ENCODE results near the gene TMEM184B. TPM values are rescaled to one million over a fixed set of nuclear protein-coding genes. Genes with fewer than 3 reads are reported as not detected.

The TMEM184B gene
- total RNA-seq, 1 experiment from 2014 or later, result 18.6 TPM

GRCh38 chr22:38211556-38211955 is 61.3 kb downstream of the TMEM184B start:
- DNase-seq, result no peak
- Histone ChIP-seq H3K36me3 (peaks cover 53% of the 10 kb centered on the region), H3K9me3 (no peaks in the 10 kb centered on the region), H3K27me3 (no peaks in the 10 kb centered on the region), H3K4me3 (no peak overlapping the region)

- Histone ChIP-seq H3K27me3 (no peaks in the 10 kb centered on the region), H3K36me3 (peaks cover 42% of the 10 kb centered on the region), H3K4me3 (no peak overlapping the region), H3K9me3 (no peaks in the 10 kb centered on the region)
- no peak for DNase-seq
Measured at GRCh38 chr22:38208551-38208968, 64.2 kb downstream of the TMEM184B start.

DNA sequence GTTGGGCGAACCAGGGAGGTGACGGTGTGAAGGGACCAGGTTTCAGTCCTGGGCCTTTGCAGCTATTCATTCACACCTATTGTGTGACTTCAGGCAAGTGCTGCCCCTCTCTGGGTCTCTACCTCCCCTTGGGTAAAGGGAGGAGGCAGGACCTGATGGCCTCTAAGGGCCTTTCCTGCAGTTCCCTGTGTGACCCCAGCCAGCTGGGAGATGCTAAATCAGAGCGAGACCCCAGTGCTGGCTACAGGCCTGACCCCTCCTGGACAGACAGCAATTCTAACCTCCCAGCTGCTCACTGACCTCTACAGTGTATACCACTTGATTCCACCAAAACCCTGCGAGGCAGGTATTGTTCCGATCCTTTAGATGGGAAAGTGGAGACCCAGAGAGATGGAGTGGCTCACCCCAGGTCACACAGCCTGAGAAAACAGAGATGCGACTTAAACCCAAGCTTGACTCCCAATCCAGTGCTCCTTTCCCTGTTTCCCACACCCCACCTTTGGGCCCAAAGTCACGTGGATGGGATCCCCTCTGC is 64.8 kb downstream of the TMEM184B start:
- no peak for DNase-seq

GRCh38 chr22:38205261-38206128 is 67.3 kb downstream of the TMEM184B start:
- Histone ChIP-seq H3K4me3 (no peak overlapping the region), H3K27me3 (no peaks in the 10 kb centered on the region), H3K36me3 (peaks cover 32% of the 10 kb centered on the region), H3K9me3 (no peaks in the 10 kb centered on the region)
- DNase-seq, result peak; percentile 67

More for the DNA sequence above, 64.8 kb downstream of the TMEM184B start:
- peaks cover 42% of the 10 kb centered on the region for H3K36me3 ChIP-seq
- H3K9me3 ChIP-seq, result no peaks in the 10 kb centered on the region
- H3K27me3 ChIP-seq, result no peaks in the 10 kb centered on the region
- no peak overlapping the region for H3K4me3 ChIP-seq

DNA sequence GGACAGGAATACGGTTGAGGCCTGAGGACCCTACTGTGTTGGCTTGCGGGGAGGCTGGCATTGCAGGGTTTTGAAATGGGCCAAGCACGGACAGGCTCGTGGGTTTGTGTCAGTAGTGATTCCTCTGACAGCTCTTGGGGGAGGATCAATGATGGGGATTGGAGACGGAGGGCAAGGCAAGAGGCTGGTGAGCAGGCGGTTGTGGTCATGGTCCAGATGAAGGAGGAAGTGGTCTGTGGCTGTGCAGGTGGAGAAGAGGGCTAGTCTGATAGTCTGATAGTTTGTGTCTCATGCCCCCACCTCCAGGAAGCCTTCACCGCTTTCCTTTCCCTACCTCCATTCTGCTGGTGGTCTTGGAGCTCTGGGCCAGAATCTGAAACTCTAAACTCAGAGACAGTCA is 68.0 kb downstream of the TMEM184B start:
- H3K36me3 ChIP-seq, result peaks cover 25% of the 10 kb centered on the region
- DNase-seq, result no peak
- no peak overlapping the region for H3K4me3 ChIP-seq

DNA sequence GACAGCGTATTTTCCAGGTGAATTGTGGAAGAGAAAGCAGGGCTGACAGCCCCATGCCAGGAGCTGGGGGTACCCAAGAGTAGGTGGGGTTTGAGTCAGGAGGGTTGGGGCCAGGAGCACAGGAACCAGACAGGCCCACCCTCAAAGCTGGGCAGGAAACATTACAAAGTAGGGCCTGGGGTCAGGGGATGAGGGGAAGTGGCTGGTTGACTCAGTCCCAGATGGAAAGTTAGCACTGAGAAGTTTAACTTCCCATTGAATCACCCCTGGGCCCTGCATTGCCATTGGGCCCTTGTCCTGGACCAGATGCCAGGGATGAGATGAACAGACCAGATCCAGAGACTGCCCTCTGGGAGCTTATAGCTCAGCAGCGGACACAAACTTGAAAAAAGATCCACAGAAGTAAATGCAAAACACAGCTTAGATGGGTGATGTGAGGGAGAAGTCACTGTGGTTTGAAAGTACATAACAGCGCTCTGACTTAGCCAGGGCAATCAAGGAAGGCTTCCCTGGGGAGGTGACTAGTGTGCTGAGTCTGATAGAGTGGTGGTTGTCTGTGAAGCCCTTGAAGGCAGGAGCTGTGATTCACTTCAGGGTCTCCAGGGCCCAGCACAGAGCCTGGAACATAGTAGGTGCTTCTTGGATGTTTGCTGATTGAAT is 68.8 kb downstream of the TMEM184B start:
- Histone ChIP-seq H3K27me3 (no peaks in the 10 kb centered on the region), H3K9me3 (no peaks in the 10 kb centered on the region), H3K36me3 (peaks cover 22% of the 10 kb centered on the region), H3K4me3 (peak overlapping the region; percentile 97)
- DNase-seq, result no peak

More for the DNA sequence above, 68.0 kb downstream of the TMEM184B start:
- Histone ChIP-seq H3K9me3 (no peaks in the 10 kb centered on the region), H3K27me3 (no peaks in the 10 kb centered on the region)

- Histone ChIP-seq H3K27me3 (no peaks in the 10 kb centered on the region), H3K9me3 (no peaks in the 10 kb centered on the region), H3K36me3 (peaks cover 17% of the 10 kb centered on the region), H3K4me3 (peak overlapping the region; percentile 97)
- no peak for DNase-seq
Measured at GRCh38 chr22:38203090-38203810, 69.6 kb downstream of the TMEM184B start.

GRCh38 chr22:38202437-38203089 is 70.2 kb downstream of the TMEM184B start:
- peak; percentile 88 for DNase-seq
- H3K9me3 ChIP-seq, result no peaks in the 10 kb centered on the region
- peaks cover 13% of the 10 kb centered on the region for H3K36me3 ChIP-seq
- H3K27me3 ChIP-seq, result no peaks in the 10 kb centered on the region
- peak overlapping the region; percentile 97 for H3K4me3 ChIP-seq

GRCh38 chr22:38201711-38202436 is 70.9 kb downstream of the TMEM184B start, which contains the start of gene MAFF:
Gene MAFF (plus strand): TSS chr22:38201994. CDS start chr22:38213854, 11,860 bp downstream.
- H3K9me3 ChIP-seq, result no peaks in the 10 kb centered on the region
- H3K27me3 ChIP-seq, result no peaks in the 10 kb centered on the region

GRCh38 chr22:38201371-38201710 is 71.5 kb downstream of the TMEM184B start:
- DNase-seq, result no peak
- H3K4me3 ChIP-seq, result peak overlapping the region; percentile 97
- no peaks in the 10 kb centered on the region for H3K27me3 ChIP-seq
- H3K36me3 ChIP-seq, result peaks cover 12% of the 10 kb centered on the region
- H3K9me3 ChIP-seq, result no peaks in the 10 kb centered on the region

More at GRCh38 chr22:38201711-38202436, 70.9 kb downstream of the TMEM184B start, which contains the start of gene MAFF:
- peak within 1 kb of the TSS; percentile 97 for H3K4me3 ChIP-seq
- H3K36me3 ChIP-seq, result peaks cover 12% of the 10 kb centered on the region
- peak; percentile 95 for DNase-seq

DNA sequence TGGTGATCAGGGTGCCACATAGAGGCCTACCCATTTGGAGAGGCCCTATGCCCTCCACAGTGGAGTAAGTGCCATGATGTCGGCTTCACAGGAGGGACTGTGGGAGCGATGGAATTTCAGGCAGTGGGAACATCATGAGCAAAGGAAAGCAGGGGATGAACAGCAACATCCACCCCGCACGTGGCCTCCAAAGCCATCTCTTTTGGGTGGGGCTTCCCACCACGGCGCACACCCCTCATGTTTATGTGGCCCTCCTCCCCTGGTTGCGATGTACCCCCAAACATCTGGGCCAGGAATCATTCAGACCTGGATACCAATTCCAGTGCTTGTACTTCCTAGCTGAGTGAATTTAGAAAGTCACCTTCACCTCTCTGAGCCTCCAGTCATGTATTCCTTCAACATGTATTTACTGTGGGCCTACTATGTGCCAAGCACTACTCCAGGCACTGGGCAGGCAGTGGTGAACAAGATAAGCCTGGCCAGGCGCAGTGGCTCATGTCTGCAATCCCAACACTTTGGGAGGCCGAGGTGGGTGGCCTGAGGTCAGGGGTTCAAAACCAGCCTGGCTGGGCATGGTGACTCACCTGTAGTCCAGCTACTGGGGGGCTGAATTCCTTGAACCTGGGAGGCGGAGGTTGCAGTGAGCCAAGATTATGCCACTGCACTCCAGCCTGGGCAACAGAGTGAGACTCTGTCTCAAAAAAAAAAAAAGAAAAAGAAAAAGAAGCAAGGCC is 72.8 kb downstream of the TMEM184B start:
- H3K36me3 ChIP-seq, result peaks cover 7% of the 10 kb centered on the region
- no peaks in the 10 kb centered on the region for H3K9me3 ChIP-seq
- DNase-seq, result no peak
- H3K27me3 ChIP-seq, result no peaks in the 10 kb centered on the region
- H3K4me3 ChIP-seq, result no peak overlapping the region

- no peak overlapping the region for H3K4me3 ChIP-seq
- no peaks in the 10 kb centered on the region for H3K9me3 ChIP-seq
- no peak for DNase-seq
- H3K27me3 ChIP-seq, result no peaks in the 10 kb centered on the region
- no peaks in the 10 kb centered on the region for H3K36me3 ChIP-seq
Measured at GRCh38 chr22:38196791-38197419, 75.9 kb downstream of the TMEM184B start.

DNA sequence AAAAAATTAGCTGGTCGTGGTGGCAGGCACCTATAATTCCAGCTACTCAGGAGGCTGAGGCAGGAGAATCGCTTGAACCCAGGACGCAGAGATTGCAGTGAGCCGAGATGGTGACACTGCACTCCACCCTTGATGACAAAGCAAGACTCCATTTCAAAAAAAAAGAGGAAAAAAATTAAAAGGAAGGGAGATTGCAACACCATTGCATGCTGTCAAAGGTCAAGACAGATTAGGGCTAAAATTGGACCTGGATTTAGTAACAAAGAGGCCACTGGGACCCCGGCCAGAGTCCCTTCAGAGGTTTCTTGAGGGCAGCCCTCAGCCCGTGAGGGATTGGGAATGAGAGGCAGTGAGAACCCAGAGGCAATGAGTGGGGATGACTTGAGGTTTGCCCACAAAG is 79.2 kb downstream of the TMEM184B start:
- no peaks in the 10 kb centered on the region for H3K9me3 ChIP-seq
- no peak for DNase-seq
- H3K27me3 ChIP-seq, result no peaks in the 10 kb centered on the region
- H3K36me3 ChIP-seq, result no peaks in the 10 kb centered on the region
- H3K4me3 ChIP-seq, result no peak overlapping the region

- no peak overlapping the region for H3K4me3 ChIP-seq
- no peaks in the 10 kb centered on the region for H3K9me3 ChIP-seq
- no peaks in the 10 kb centered on the region for H3K27me3 ChIP-seq
- H3K36me3 ChIP-seq, result no peaks in the 10 kb centered on the region
- no peak for DNase-seq
Measured at GRCh38 chr22:38192475-38192863, 80.3 kb downstream of the TMEM184B start.
